A673 (cell line): ENCODE measurements around the gene CACNA1A.

Experiments
- CTCF ChIP-seq: fragments of 300-800, 200-600 bp; sonication (generic); conservative IDR thresholded peaks from 2 replicates; pipeline ENCODE4 v1.5.1; 2017; ENCODE audit warnings: low read depth, mild to moderate bottlenecking, antibody characterized with exemption, low read length, moderate library complexity, mixed read lengths
- EZH2 ChIP-seq: fragments of 200-600 bp; sonication (generic); IDR thresholded peaks from 2 replicates; pipeline ENCODE4 v1.6.1; 2017; ENCODE audit warnings: borderline replicate concordance, low read depth, mild to moderate bottlenecking, mixed read lengths, antibody characterized with exemption, low read length; ENCODE audit not compliant: poor library complexity, severe bottlenecking

- no peak for TF ChIP-seq CTCF
- no peak for TF ChIP-seq EZH2
Measured at GRCh38 chr19:13398780-13399726, 107.2 kb downstream of the CACNA1A start.
